HCT116 (cell line): ENCODE data around the gene NUBPL.

Experiments
- CTCF ChIP-seq, 3 experiments: fragments of 200-600 bp in 1 of 3; sonication (generic) in 1 of 3; IDR thresholded peaks in 2 of 3; conservative IDR thresholded peaks in 1 of 3; 2 replicates each; pipeline ENCODE4 v1.5.1; 2012 to 2017; ENCODE audit warnings: low read depth in 2 of 3, low read length in 2 of 3, antibody characterized with exemption in 1 of 3, borderline replicate concordance in 1 of 3, control low read depth in 1 of 3, mild to moderate bottlenecking in 1 of 3, mixed read lengths in 1 of 3, mixed run types in 1 of 3, moderate library complexity in 1 of 3; ENCODE audit not compliant: insufficient read depth in 1 of 3
- EZH2 ChIP-seq: fragments of 200-600 bp; sonication (generic); IDR thresholded peaks from 2 replicates; pipeline ENCODE4 v1.6.1; 2017; ENCODE audit warnings: antibody characterized with exemption, mixed run types
- REST ChIP-seq: IDR thresholded peaks from 2 replicates; pipeline ENCODE4 v1.6.1; 2012; ENCODE audit warnings: low read depth

GRCh38 chr14:31806249-31806648, 245.0 kb downstream of the NUBPL start:
- no peak for TF ChIP-seq REST
- no peak for TF ChIP-seq EZH2
- no peak for TF ChIP-seq CTCF (IDR thresholded peaks at IDR 0.05 in 2 of 3, conservative IDR thresholded peaks at IDR 0.05 in 1 of 3; ENCODE audit: borderline replicate concordance in 1 of 3, insufficient read depth in 1 of 3, low read depth in 2 of 3, low read length in 2 of 3)
